HCT116 (cell line): ENCODE data around the gene C3orf52. TPM values are rescaled to one million over a fixed set of nuclear protein-coding genes. Genes with fewer than 3 reads are reported as not detected.

Experiments
- ATAC-seq: fragments of 200-7000 bp; cut with Tn5 transposase; 2 replicates; pipeline ENCODE4 v1.9.1; 2020; ENCODE audit warnings: mild to moderate bottlenecking, moderate library complexity
- BruUV-seq: library from RNA; stranded (reverse); fragments of 400-500 nt; replicated peaks from 2 replicates; lab custom pipeline; 2021; lab: Mats Ljungman, UMichigan
- CTCF ChIA-PET: fragments of 300-600 bp; sonication (Branson Sonifier 250); formaldehyde crosslinking; loops from one replicate; lab custom pipeline; 2021; ENCODE audit warnings: antibody characterized with exemption; lab: Charles Lee
- POLR2A ChIA-PET: fragments of 300-600, 350-600 bp; sonication (Branson Sonifier 250); formaldehyde crosslinking; loops from one replicate; lab custom pipeline; 2021; ENCODE audit warnings: antibody characterized with exemption; lab: Charles Lee
- RAD21 ChIA-PET, 2 experiments: fragments of 300-600 bp; sonication (Branson Sonifier 250); formaldehyde crosslinking; loops; one replicate each; lab custom pipeline; 2023; ENCODE audit warnings: low total read pairs in 2 of 2; ENCODE audit not compliant: uncharacterized antibody in 2 of 2, unreplicated experiment in 2 of 2, low non-redundant PET in 1 of 2; lab: Charles Lee
- DNase-seq: peaks from one replicate; pipeline ENCODE4 v3.0.0-alpha.2; 2010; ENCODE audit warnings: low read depth, low spot score
- H2AFZ ChIP-seq: fragments of 200-600 bp; shearing (Covaris generic), sonication (generic); 2 replicates; pipeline ENCODE4 v1.6.1; 2017; ENCODE audit warnings: low read depth, mixed run types, mixed read lengths, antibody characterized with exemption, low read length; ENCODE audit not compliant: poor library complexity, severe bottlenecking
- H3K27ac ChIP-seq: 2 replicates; pipeline ENCODE4 v1.5.1; 2012; ENCODE audit warnings: low read depth, low read length
- H3K27me3 ChIP-seq: fragments of 200-600 bp; sonication (generic); 2 replicates; pipeline ENCODE4 v1.6.1; 2016; ENCODE audit warnings: mixed run types, low read length, mixed read lengths; ENCODE audit not compliant: insufficient read depth
- H3K36me3 ChIP-seq, 2 experiments: fragments of 200-500 bp in 1 of 2; fragments of 200-600 bp in 1 of 2; sonication (Bioruptor generic) in 1 of 2; sonication (generic) in 1 of 2; 2 replicates each; pipeline versions ENCODE4 v1.5.1 to v1.6.1; 2014 to 2016; ENCODE audit warnings: low read length in 2 of 2, inconsistent platforms in 1 of 2, mixed read lengths in 1 of 2, mixed run types in 1 of 2; ENCODE audit not compliant: insufficient read depth in 2 of 2, control insufficient read depth in 1 of 2
- H3K4me1 ChIP-seq, 2 experiments: fragments of 200-600 bp in 1 of 2; sonication (generic) in 1 of 2; 2 replicates each; pipeline versions ENCODE4 v1.5.1 to v1.6.1; 2012 to 2017; ENCODE audit warnings: low read length in 2 of 2, inconsistent platforms in 1 of 2, mild to moderate bottlenecking in 1 of 2, mixed read lengths in 1 of 2, mixed run types in 1 of 2, moderate library complexity in 1 of 2; ENCODE audit not compliant: insufficient read depth in 2 of 2, control insufficient read depth in 1 of 2
- H3K4me2 ChIP-seq: fragments of 200-600 bp; sonication (generic); 2 replicates; pipeline ENCODE4 v1.6.1; 2017; ENCODE audit warnings: mixed run types, low read length, mixed read lengths
- H3K4me3 ChIP-seq, 2 experiments: fragments of 200-600 bp in 1 of 2; sonication (generic) in 1 of 2; replicated peaks in 1 of 2; 2 replicates each; pipeline ENCODE4 v1.5.1; 2011 to 2016; ENCODE audit warnings: low read length in 2 of 2, control low read depth in 1 of 2, low read depth in 1 of 2, mild to moderate bottlenecking in 1 of 2, mixed read lengths in 1 of 2, mixed run types in 1 of 2
- H3K79me2 ChIP-seq: fragments of 200-600 bp; sonication (generic); 2 replicates; pipeline ENCODE4 v1.6.1; 2017; ENCODE audit warnings: mild to moderate bottlenecking, mixed run types, low read length, moderate library complexity, mixed read lengths; ENCODE audit not compliant: insufficient read depth
- H3K9ac ChIP-seq: fragments of 200-600 bp; sonication (generic); 2 replicates; pipeline ENCODE4 v1.6.1; 2016; ENCODE audit warnings: low read length, mixed read lengths
- H3K9me2 ChIP-seq: fragments of 200-600 bp; sonication (generic), shearing (Covaris generic); 2 replicates; pipeline ENCODE4 v1.6.1; 2017; ENCODE audit warnings: mixed run types, mild to moderate bottlenecking, moderate library complexity; ENCODE audit not compliant: insufficient read depth
- H3K9me3 ChIP-seq, 2 experiments: fragments of 200-500 bp in 1 of 2; fragments of 200-600 bp in 1 of 2; sonication (Bioruptor generic) in 1 of 2; sonication (generic) in 1 of 2; 2 replicates each; pipeline ENCODE4 v1.6.1; 2014 to 2017; ENCODE audit warnings: low read length in 2 of 2, mixed read lengths in 2 of 2, inconsistent platforms in 1 of 2, low read depth in 1 of 2, mild to moderate bottlenecking in 1 of 2, mixed run types in 1 of 2, moderate library complexity in 1 of 2; ENCODE audit not compliant: control insufficient read depth in 1 of 2, insufficient read depth in 1 of 2
- H4K20me1 ChIP-seq: fragments of 200-600 bp; sonication (generic), shearing (Covaris generic); 2 replicates; pipeline ENCODE4 v1.6.1; 2017; ENCODE audit warnings: mixed run types, mild to moderate bottlenecking, moderate library complexity; ENCODE audit not compliant: insufficient read depth
- ATF3 ChIP-seq: IDR thresholded peaks from 2 replicates; pipeline ENCODE4 v1.6.1; 2012
- CBX3 ChIP-seq: IDR thresholded peaks from 2 replicates; pipeline ENCODE4 v1.6.1; 2012; ENCODE audit warnings: low read depth
- CEBPB ChIP-seq: IDR thresholded peaks from 2 replicates; pipeline ENCODE4 v1.6.1; 2012; ENCODE audit warnings: low read depth
- EGR1 ChIP-seq: IDR thresholded peaks from 2 replicates; pipeline ENCODE4 v1.6.1; 2012; ENCODE audit warnings: low read depth
- EZH2phosphoT487 ChIP-seq: fragments of 200-600 bp; IDR thresholded peaks from 2 replicates; pipeline ENCODE4 v1.6.1; 2018; ENCODE audit warnings: antibody characterized with exemption, borderline replicate concordance
- JUND ChIP-seq: IDR thresholded peaks from 2 replicates; pipeline ENCODE4 v1.6.1; 2012
- MAX ChIP-seq: IDR thresholded peaks from 2 replicates; pipeline ENCODE4 v1.6.1; 2012
- POLR2AphosphoS5 ChIP-seq: IDR thresholded peaks from 2 replicates; pipeline ENCODE4 v1.6.1; 2011; ENCODE audit warnings: mild to moderate bottlenecking, low read depth, low read length, moderate library complexity
- RAD21 ChIP-seq: IDR thresholded peaks from 2 replicates; pipeline ENCODE4 v1.6.1; 2012; ENCODE audit warnings: low read depth, mild to moderate bottlenecking
- REST ChIP-seq: IDR thresholded peaks from 2 replicates; pipeline ENCODE4 v1.6.1; 2012; ENCODE audit warnings: low read depth
- SIN3A ChIP-seq: IDR thresholded peaks from 2 replicates; pipeline ENCODE4 v1.6.1; 2012; ENCODE audit warnings: low read depth
- SP1 ChIP-seq: IDR thresholded peaks from 2 replicates; pipeline ENCODE4 v1.6.1; 2012; ENCODE audit warnings: low read depth
- SRF ChIP-seq: IDR thresholded peaks from 2 replicates; pipeline ENCODE4 v1.6.1; 2012; ENCODE audit warnings: low read depth
- TCF7L2 ChIP-seq: IDR thresholded peaks from 2 replicates; pipeline ENCODE4 v1.7.0; 2011; ENCODE audit warnings: borderline replicate concordance, inconsistent platforms; ENCODE audit not compliant: insufficient read depth, insufficient read length; ENCODE audit errors: extremely low read depth
- YY1 ChIP-seq: IDR thresholded peaks from 2 replicates; pipeline ENCODE4 v1.6.1; 2011; ENCODE audit warnings: low read length, low read depth, moderate library complexity, mild to moderate bottlenecking; ENCODE audit not compliant: insufficient replicate concordance; ENCODE audit errors: extremely low read depth
- ZFX ChIP-seq: fragments of 450-650 bp; IDR thresholded peaks from 2 replicates; pipeline ENCODE4 v1.6.1; 2017
- ZNF274 ChIP-seq: fragments of 200-500 bp; sonication (Bioruptor generic); IDR thresholded peaks from 2 replicates; pipeline ENCODE4 v1.6.1; 2014; ENCODE audit warnings: mild to moderate bottlenecking, low read depth, low read length, inconsistent platforms
- intact Hi-C: fragments of 100-400 bp; cut with micrococcal nuclease; formaldehyde crosslinking; loops from 2 replicates; pipeline ENCODE4 v1.10.0; 2022
- total RNA-seq: library from RNA; stranded (reverse); gene quantifications from one replicate; pipeline ENCODE4 v1.2.1, GENCODE V29; 2021; ENCODE audit not compliant: unreplicated experiment
- TF ChIP-seq, protein P1 (sequence below): IDR thresholded peaks from 2 replicates; pipeline ENCODE4 v1.6.1; 2011; ENCODE audit warnings: mild to moderate bottlenecking, low read length, moderate library complexity; ENCODE audit not compliant: insufficient replicate concordance; ENCODE audit errors: extremely low read depth

The C3orf52 gene
- total RNA-seq, 1 experiment from 2014 or later: 14.3 TPM

DNA sequence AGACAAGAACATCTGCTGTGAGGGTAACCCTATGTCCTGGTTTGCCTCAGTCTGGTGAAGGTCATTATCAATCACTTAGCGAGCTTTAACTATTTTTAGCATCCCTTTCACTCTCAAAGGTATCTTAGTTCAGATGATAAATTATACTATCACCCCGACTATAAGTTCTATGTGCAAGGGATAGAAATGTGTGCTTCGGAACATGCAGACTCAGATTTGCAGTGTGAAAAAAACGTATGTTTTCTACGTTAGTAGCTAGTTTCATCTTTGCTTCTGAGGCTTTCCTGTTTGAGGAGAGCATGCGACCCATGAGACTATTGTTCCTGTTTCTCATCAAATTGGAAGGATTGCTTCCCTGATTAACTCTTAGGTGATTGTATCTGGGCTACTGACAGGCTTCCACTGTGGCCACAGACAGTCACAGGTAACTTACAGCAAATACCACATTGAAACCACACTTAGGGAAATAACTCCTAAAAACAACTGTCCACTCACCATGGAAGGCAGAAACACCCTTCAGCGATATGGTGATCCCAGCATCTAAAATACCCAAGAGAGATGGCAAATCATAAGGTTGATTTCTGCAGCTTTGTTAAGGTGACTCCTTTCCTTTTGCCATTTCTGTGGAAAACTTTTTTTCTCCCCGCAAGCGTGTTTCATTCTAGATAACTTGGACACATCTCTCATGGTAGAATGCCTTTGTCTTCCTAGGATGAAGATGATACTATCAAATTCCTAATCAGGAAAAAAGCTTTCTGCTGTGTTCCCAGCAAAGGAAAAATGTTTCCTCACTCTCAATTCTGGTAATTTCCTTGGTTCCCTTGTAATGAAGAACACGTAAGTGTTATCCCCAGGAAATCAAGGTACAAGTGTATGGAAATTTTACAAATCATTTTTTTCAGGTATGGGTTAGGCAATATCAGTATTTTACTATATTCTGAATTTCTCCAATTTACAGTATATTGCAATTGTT lies 41.6 kb downstream of the C3orf52 start:
- Histone ChIP-seq H3K27ac (no peak overlapping the region), H3K4me3 (no peak overlapping the region), H3K9me3 (no peaks in the 10 kb centered on the region), H3K9ac (no peak overlapping the region), H3K4me1 (no peaks in the 10 kb centered on the region), H2AFZ (no peak overlapping the region), H3K79me2 (no peaks in the 10 kb centered on the region), H3K36me3 (peaks cover 4 to 5% of the 10 kb centered on the region in 2 experiments; a peak in 2 of 4 replicates), H3K9me2 (no peaks in the 10 kb centered on the region), H3K27me3 (no peaks in the 10 kb centered on the region), H3K4me2 (no peak overlapping the region)
- no TSS peak for BruUV-seq
- CTCF ChIA-PET: interaction anchor here (1.2 kb wide), 1 partner anchor 9 kb away, joined by 3 read pairs; no protein-coding TSS in a partner anchor
- intact Hi-C loops: no loop called here
- RAD21 ChIA-PET: no interaction called here
- no peak for ATAC-seq
- DNase-seq: no peak
- TF ChIP-seq EGR1 (no peak), POLR2AphosphoS5 (no peak), ATF3 (no peak), SP1 (no peak), RAD21 (no peak), EZH2phosphoT487 (no peak), CEBPB (no peak), JUND (no peak), ZFX (no peak), TCF7L2 (no peak), MAX (no peak), SIN3A (no peak), REST (no peak), ZNF274 (no peak), CBX3 (no peak), SRF (no peak), YY1 (no peak)
- TF ChIP-seq, protein P1, sequence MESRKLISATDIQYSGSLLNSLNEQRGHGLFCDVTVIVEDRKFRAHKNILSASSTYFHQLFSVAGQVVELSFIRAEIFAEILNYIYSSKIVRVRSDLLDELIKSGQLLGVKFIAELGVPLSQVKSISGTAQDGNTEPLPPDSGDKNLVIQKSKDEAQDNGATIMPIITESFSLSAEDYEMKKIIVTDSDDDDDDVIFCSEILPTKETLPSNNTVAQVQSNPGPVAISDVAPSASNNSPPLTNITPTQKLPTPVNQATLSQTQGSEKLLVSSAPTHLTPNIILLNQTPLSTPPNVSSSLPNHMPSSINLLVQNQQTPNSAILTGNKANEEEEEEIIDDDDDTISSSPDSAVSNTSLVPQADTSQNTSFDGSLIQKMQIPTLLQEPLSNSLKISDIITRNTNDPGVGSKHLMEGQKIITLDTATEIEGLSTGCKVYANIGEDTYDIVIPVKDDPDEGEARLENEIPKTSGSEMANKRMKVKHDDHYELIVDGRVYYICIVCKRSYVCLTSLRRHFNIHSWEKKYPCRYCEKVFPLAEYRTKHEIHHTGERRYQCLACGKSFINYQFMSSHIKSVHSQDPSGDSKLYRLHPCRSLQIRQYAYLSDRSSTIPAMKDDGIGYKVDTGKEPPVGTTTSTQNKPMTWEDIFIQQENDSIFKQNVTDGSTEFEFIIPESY: no peak
- TF ChIP-seq, all 23 proteins: peak for 0
- H4K20me1 ChIP-seq: no peaks in the 10 kb centered on the region
- POLR2A ChIA-PET: no interaction called here
